ENCODE measurements around the gene OSTC.
"Not testable (repeated sequence)": the region's sequence is repeated elsewhere in the genome, so short reads cannot be mapped to it uniquely, and the experiment has no call there.

The OSTC gene

DNA sequence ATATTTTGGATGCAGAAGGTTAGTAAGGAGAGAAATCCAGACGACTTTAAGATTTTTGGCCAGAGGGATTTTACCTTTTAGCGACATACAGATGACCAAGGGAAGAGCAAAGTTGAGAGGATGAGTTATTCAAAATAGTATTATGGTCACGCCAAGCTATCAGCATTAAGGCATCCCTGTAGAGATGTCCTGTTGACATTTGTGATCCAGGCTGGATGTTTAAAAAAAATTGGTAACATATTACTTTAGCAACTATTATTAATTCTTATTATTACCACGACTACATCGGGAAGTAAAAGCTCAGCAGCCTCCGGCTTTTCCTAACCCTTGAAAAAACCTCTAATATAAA, 562 bp upstream of the OSTC start:
- no peak for DNase-seq (ENCODE audit: low read depth)

- no peak for DNase-seq (ENCODE audit: low read depth)
Measured at GRCh38 chr4:108651014-108651791, 804 bp downstream of the OSTC start.

DNA sequence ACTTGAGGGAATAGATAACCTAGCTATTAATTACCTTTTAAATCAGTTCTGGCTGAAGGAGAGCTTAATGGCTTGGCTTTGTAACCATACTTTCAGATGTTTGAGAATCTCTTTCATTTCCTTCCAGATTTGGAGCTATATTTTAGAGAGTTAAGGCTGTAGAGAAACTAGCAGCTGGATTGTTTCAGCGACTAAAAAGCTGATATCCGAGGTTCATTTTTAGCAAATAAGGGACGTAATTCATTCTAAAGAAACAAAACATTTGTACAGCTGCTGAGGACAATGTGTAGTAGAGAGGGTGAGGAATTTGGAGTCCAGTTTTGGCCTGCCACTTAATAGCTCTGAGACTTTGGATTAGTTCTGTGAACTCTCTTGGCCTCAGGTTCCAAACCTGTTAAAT, 12.2 kb downstream of the OSTC start:
- no peak for DNase-seq (ENCODE audit: low read depth)

- DNase-seq (ENCODE audit: low read depth): no peak
Measured at GRCh38 chr4:108674356-108674977, 24.1 kb downstream of the OSTC start.

DNA sequence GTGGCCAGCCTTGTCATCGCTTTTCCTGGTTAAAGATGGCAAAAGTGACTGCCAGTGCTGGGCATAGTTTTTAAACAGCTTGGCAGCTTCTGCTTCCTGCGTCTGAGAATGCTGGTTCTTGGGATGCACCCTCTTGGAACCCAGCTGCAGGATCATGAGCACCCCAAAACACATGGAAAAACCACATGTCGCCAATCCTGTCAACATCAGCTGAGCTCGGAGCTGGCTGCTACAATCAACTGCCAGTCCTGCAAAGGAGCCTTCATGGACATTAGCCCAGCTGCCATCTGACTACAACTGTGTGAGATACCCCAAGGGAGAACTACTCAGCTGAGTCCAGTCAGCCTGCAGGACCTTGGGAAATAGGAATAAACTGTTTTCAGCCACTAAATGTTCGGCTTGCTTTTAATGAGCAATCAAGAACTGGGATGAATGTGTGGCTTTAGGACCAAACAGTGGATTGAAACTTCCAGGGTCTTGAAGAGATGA, 31.0 kb downstream of the OSTC start:
- DNase-seq (ENCODE audit: low read depth): no peak

DNA sequence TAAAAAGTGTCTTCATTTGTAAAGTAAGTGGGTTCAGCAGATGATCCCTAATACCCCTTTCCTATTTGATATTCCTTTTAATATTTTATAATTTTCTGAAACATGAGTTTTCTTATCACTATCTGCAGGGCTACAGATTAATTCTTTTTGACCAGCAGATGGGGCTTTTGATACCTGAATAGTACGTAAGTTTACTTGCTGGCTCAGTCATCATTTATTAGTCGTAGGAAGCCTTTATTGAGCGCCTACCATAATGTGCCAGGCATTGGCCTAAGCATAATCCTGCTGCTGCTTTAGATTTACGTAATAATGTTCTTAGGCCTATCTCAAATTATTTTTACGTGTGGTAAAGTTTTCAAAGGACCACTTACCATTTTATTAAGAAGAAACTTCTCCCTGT, 33.1 kb downstream of the OSTC start:
- no peak for DNase-seq (ENCODE audit: low read depth)

DNA sequence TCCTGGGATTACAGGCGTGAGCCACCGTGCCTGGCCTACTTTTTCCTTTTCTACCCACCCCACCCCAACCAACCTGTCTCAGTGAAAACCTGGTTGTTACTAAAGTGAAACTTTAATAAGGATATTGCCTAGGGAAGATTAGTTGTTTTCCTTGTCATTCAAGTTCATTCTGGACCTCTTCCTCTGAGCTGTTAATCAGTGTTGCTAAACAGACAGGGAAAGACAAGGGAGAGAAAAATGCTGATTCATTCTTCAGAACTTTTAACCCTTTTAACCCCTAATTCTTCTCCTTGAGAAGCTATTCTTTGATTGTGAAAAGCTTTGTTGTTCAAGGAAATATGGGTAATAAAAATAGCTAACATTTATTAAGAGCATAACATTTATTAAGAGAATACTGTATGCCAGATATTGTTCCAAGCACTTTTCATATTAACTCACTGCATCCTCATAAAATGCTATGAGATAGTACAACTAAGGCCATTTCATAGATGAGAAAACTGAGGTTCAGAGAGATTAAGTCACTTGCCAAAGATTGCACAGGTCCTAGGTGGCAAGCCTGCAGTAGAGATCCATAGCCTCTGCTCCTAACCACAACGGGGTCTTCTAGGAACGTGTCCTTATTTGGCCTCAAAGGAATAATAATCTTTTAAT, 34.8 kb downstream of the OSTC start:
- DNase-seq (ENCODE audit: low read depth): no peak

DNA sequence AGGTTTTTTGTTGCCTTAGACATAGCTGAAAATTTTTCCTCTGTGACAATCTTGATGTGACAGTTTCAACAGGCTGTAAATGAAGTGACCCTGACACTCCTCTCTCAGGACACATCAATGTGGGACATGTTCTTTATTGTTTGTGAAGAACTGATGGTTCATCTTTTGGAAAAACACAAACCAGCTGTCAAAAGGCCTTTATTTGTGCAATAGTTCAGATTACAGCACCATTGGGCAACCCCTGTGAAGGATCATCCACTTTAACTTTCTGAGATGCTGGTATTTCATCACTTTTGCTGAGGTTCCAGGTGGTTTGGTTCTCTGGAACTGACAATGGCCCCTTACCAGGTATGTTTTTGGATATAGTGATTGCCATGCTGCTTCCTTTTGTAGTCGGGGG, 40.3 kb downstream of the OSTC start:
- no peak for DNase-seq (ENCODE audit: low read depth)

DNA sequence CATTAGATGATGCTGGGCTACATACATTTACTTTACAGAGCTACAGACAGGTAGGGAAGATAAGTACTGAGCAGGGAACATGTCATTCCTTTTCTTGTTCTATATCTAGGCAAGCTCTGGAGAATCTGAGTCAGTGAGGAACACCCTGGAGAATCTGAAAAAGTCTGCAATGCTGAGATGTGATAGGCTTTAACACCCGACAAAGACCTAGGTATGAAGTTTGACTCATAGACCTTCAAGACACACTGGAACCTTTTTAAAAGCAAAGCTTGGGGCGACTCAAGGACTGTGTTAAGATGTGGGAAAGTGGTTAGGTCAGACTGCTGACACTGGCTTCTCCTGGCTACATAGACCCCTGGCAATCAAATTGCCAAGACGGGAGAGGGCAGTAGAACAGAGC, 42.8 kb downstream of the OSTC start:
- no peak for DNase-seq (ENCODE audit: low read depth)

DNA sequence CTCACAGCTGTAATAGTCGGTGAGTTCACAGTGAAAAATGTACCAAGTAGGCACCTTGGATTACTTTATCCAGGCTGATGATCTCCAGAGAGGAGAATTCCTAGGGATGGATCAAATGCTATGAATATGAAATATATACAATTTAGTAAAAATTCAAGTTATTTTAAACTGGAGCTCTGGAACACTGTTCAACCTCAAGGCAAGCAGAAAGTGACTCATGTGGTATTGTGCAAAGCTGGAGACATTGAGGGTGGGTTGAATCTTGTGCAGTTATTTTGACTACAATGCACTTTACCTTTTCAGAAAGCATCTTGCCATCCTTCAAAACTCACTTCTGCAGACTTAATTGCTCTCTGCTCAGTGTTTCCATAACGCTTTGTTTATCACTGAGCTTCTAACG, 43.4 kb downstream of the OSTC start:
- no peak for DNase-seq (ENCODE audit: low read depth)

- DNase-seq (ENCODE audit: low read depth): no peak
Measured at GRCh38 chr4:108694423-108694822, 44.0 kb downstream of the OSTC start.

DNA sequence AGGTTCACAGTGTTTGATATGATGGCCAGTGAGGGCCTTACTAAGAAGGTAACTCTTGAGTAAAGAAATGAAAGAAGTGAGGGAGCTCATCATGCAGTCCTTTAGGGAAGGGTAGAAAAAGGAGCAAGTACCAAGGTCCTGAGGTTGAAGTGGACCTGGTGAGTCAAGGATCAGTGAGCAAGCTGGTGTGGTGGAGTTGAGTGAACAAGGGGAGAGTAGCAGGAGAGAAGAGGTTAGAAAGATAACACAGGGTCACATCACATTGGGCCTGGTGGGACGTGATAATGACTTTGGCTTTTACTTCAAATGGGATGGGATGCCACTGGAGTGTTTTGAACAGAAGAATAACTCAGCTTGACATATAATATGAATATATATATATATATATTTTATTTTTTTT, 44.7 kb downstream of the OSTC start:
- no peak for DNase-seq (ENCODE audit: low read depth)

DNA sequence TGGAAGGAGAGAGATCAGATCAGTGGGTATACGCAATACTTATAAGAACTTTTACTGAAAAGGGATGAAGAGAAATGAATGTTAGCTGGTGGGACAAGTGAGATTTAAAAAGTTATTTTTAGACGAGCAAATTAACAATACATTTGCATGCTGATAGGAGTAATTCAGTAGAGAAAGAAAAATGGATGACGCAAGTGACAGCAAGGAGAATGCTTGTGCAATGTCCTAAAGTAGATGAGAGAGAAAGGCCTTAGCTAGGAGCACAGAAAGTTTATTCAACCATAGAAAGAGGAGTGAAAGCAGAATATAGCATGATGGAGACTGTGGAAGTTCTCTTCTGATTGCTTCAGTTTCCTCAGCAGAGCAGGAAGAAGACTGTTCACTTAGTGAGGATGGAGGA, 45.8 kb downstream of the OSTC start:
- DNase-seq (ENCODE audit: low read depth): no peak

DNA sequence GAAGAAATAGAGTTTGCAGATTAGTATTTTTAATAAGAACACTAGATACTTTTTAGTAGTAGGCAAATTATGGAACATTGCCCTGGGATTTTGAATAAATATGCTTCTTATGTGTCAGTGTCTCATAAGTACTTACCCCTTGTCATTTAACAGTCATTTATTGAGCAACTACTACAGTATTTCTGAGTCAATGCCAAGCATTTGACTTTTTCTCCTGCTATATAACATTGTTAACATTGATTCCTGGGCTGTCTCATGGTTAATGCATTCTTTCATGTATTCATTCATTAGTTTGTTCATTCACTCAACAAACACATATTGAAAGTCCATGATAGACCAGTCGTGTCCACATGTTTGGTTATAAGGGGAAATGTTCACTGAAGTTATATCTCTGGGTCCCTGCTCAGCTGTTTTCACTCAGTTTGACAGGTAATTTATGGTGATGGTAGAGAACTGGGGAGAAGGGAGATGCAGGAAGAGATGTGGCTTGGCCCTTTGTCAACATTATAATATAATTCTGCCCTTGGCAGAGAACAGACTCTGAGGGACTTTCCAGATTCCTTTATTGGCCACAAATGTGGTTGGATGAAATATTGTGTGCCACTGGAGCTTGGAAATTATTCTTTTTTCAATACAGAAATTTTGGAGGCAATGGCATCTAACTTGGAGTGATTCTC, 49.8 kb downstream of the OSTC start:
- no peak for DNase-seq (ENCODE audit: low read depth)

- no peak for DNase-seq (ENCODE audit: low read depth)
Measured at GRCh38 chr4:108702960-108703359, 52.6 kb downstream of the OSTC start.

DNA sequence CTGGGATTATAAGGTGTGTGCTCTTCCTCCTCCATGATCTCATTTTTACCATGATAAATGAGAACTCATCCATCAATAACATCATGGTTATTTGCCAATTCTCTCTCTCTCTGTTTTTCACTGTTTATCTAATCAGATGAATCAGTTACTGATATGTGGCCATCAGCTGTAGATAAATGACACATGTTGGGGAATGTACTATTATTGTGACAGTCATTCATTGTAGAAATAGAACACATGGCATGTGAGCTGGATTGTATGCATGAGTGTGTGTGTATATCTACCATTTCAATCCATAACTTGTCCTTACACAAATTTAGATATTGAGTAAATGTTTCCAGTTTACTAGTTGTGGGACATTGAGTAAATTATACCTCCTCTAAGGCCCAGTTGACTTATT, 53.0 kb downstream of the OSTC start:
- DNase-seq (ENCODE audit: low read depth): no peak

- no peak for DNase-seq (ENCODE audit: low read depth)
Measured at GRCh38 chr4:108703966-108704365, 53.6 kb downstream of the OSTC start.

DNA sequence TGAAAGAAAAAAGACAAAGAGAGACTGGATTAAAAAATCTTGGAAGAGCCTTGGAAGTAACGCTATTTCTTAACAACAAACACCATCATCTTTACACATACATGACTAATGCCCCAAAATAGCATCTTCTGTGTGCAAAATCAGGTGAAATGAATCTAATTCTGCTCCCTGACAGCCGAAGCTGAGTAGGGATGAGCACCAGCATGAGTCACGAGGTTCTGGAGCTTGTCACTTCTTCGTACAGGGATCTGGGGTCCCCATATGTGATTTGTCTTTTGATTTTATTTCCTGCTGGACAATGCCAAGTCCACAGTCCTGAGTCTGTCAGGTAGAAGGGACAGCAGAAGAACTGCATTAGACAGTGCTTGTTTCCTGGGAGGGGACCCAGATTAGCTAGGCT, 55.9 kb downstream of the OSTC start:
- DNase-seq (ENCODE audit: low read depth): no peak

DNA sequence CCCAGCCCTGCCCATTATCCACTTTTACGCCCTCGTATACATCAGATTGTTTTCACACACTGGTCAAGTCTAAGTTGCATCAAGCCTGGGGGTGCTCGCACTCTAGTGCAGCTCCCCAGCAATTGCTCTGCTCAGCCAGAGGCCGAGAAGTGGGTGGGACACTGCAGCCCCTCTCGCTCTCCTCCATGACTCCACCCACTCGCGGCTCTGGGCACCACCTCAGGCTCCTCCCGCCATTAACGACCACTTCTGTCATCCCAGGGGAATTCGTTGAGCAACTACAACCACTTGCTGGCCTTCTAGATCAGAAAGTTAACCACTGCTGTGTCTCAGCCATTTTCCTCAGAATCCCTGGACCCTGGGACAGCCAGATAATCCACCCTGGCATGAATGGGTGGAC, 58.8 kb downstream of the OSTC start:
- DNase-seq (ENCODE audit: low read depth): no peak

- no peak for DNase-seq (ENCODE audit: low read depth)
Measured at GRCh38 chr4:108709722-108710121, 59.3 kb downstream of the OSTC start.

- not testable (repeated sequence) for DNase-seq (ENCODE audit: low read depth)
Measured at GRCh38 chr4:108710578-108710977, 60.2 kb downstream of the OSTC start.

DNA sequence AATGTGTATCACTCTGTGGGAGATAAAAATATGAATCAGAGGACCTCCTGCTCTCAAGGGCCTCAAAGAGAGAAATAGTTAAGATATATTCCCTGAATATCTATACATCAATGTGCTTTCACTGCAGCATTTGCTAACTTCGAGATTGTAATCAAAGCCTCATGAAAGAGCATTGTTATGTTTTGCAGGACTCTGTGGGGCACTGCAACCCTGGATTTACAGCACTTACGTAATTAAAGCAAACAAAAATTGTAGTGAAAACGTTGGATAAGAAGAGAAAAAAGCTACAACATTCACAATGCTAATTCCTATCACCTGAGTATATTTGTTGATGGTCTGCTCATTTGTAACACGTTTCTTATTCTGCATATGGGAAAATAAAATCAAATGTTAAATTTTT, 64.5 kb downstream of the OSTC start:
- DNase-seq (ENCODE audit: low read depth): no peak

DNA sequence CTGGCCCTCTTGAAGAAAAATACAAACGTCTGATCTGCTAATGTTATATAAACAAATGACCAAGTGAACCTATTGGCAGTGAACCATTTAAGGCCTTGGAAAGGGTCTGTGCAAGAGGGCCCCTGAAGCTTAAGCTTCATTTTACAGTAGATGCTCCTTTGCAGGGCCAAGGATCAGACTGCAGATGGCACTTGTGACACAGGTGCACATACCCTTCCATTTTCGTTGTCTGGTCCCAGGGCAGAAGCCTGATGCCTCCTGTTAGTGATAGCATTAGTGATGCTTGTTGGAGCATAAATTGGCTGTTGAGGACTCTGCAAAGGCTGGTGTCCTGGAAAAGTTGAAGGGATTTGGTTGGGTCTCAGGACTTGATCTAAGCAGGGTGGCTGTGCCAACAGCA, 65.9 kb downstream of the OSTC start:
- no peak for DNase-seq (ENCODE audit: low read depth)
